Measurements from ENCODE around the gene CNOT4. TPM values are rescaled to one million over a fixed set of nuclear protein-coding genes. Genes with fewer than 3 reads are reported as not detected.

Gene CNOT4
- total RNA-seq, 1 experiment from 2014 or later = 14.6 TPM

- Mint-ChIP-seq H3K9me3 (no peaks in the 10 kb centered on the region), H3K4me3 (no peak overlapping the region), H3K36me3 (no peaks in the 10 kb centered on the region), H3K4me1 (no peaks in the 10 kb centered on the region), H3K27ac (no peak overlapping the region), H3K27me3 (ENCODE audit: low read depth) (no peaks in the 10 kb centered on the region)
- POLR2A ChIA-PET = no interaction called here
- DNase-seq (ENCODE audit: low spot score) = no peak
- ATAC-seq = no peak
- CTCF ChIA-PET = no interaction called here
- TF ChIP-seq FOXJ3 (CRISPR knock-in tag; IDR thresholded peaks at IDR 0.05; ENCODE audit: borderline replicate concordance) (no peak), CBFB (CRISPR knock-in tag; IDR thresholded peaks at IDR 0.05; ENCODE audit: low read depth) (no peak)
These were observed 20.1 kb downstream of the CNOT4 start for GRCh38 chr7:135489791-135490190.

- H3K4me1 Mint-ChIP-seq = no peaks in the 10 kb centered on the region
- DNase-seq (ENCODE audit: low spot score) (no peak), ATAC-seq (no peak)
- TF ChIP-seq ZNF532 (CRISPR knock-in tag; IDR thresholded peaks at IDR 0.05; ENCODE audit: borderline replicate concordance) = no peak
- TF ChIP-seq SP1 (CRISPR knock-in tag; conservative IDR thresholded peaks at IDR 0.05) = no peak
- TF ChIP-seq RORB (CRISPR knock-in tag; IDR thresholded peaks at IDR 0.05) = no peak
- TF ChIP-seq ZNF232 (CRISPR knock-in tag; IDR thresholded peaks at IDR 0.05) = no peak
- TF ChIP-seq ZNF512 (CRISPR knock-in tag; IDR thresholded peaks at IDR 0.05; ENCODE audit: borderline replicate concordance) = no peak
- TF ChIP-seq MXD4 (CRISPR knock-in tag; IDR thresholded peaks at IDR 0.05; ENCODE audit: borderline replicate concordance) = no peak
- TF ChIP-seq ATF6 (CRISPR knock-in tag; IDR thresholded peaks at IDR 0.05) = no peak
- no peak for TF ChIP-seq ZMAT4 (CRISPR knock-in tag; IDR thresholded peaks at IDR 0.05)
- TF ChIP-seq TEAD1 (CRISPR knock-in tag; IDR thresholded peaks at IDR 0.05) = no peak
- no peak for TF ChIP-seq FOXP4 (CRISPR knock-in tag; IDR thresholded peaks at IDR 0.05)
- no peak for TF ChIP-seq FOXP1 (CRISPR knock-in tag; IDR thresholded peaks at IDR 0.05; ENCODE audit: borderline replicate concordance)
- no peak for TF ChIP-seq ZNF138 (CRISPR knock-in tag; conservative IDR thresholded peaks at IDR 0.05)
- TF ChIP-seq HMGA2 (CRISPR knock-in tag; IDR thresholded peaks at IDR 0.05) = no peak
- no peaks in the 10 kb centered on the region for H3K36me3 Mint-ChIP-seq
- no peak overlapping the region for H3K27ac Mint-ChIP-seq
- ChIA-PET POLR2A (no interaction called here), CTCF (no interaction called here)
- H3K4me3 Mint-ChIP-seq = no peak overlapping the region
- no peaks in the 10 kb centered on the region for H3K27me3 Mint-ChIP-seq (ENCODE audit: low read depth)
- no peaks in the 10 kb centered on the region for H3K9me3 Mint-ChIP-seq
These were observed 23.5 kb downstream of the CNOT4 start for GRCh38 chr7:135486261-135486920.

All from WTC11 (cell line).